ENCODE results near the gene SET. TPM values are rescaled to one million over a fixed set of nuclear protein-coding genes. Genes with fewer than 3 reads are reported as not detected.

SET gene
- total RNA-seq, 1 donor from 2014 or later: 370 TPM

DNA sequence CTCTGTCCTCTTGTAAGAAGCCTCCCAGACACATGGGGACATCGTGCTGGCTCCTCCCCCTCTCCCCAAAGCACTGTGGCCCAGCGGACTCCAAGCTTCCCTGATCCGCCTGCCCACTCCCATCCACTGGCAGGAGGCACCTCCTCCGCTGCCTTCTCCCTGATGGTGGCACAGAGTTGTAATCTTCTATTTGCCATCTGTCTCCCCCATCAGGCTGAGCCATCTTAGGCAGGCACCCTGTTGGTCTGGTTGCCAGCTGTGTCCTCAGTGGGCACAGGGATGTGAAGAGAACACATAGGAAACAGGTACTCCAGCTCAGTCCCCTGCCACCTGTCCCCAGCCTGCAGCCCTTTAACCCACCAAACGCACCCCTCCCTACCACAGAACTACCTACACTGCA lies 40.3 kb downstream of the SET start:
- no peak for DNase-seq (ENCODE audit: low read depth in 2 of 2)

DNA sequence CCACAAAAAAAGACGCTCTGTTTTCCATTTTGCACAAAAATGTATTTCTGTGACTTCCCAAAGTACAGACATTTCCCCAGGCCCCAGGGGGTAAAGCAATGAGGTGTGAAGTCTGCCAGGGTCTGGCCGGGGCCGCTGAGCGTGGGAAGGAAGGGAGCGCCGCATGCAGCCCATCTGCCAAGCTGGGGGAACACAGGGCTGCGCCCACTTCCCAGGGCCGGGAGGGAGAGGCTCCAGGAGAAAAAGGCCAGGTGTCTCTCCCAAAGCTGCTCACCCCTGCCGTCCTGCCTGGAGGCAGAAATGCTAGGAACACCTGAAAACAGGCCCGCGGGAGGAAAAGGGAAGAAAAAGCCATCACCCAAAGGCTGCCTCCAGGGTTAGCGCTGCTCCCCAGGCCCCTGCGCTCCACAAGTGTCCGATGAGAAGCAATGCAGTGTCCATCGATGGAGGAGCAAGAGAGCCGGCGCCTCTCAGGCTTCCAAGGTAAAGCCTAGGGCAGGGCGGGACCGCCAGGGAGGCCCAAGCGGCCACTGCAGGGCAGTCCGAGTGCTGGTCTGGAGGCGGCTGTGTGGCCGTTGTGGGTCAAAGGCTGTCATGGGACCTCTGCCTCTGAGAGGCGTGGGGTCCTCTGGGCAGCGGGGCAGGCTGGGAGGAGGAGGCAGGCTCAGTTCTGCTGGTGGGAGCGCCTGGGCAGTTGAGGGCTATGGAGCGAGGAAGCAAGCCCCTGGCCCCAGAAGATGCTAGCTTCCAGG lies 40.9 kb downstream of the SET start:
- DNase-seq (ENCODE audit: low read depth in 2 of 2): no peak

DNA sequence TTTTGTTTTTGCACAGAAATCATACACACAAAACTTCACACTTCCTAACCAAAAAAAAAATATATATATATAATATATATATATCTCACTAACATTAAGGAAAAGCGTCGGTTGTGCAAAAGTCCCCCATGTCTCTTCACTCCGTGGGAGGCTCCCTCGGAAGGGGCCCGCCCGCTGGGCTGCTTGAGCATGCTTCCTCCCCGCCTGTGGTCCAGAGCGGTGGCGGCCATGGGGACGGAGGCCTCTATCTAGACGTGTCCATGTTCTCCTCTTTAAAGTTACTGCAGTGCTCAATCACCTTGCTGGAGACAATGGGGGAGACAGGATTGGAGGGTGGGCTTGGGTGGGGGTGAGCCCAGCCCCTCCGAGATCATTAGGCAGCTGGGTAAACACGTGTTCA lies 42.1 kb downstream of the SET start:
- DNase-seq (ENCODE audit: low read depth in 2 of 2): no peak

DNA sequence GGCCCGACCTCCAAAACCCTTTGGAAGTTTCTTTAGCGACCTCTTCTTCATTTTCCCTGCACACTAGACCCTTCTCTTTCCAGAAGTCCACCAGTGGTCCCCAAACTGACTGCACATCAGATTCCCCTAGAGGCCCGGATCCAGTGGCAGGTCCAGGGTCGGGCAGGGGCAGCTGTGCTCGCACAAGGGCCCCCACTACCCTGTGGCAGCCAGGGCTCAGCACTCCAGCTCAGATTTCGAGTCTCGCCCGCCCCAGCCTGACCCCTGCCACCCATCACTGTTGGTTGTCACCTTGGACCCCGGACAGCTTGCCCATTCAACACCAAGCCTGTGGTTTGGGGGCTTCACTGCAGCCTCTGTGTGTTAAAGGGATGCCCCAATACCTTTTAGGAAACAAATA lies 42.7 kb downstream of the SET start:
- DNase-seq (ENCODE audit: low read depth in 2 of 2): no peak

DNA sequence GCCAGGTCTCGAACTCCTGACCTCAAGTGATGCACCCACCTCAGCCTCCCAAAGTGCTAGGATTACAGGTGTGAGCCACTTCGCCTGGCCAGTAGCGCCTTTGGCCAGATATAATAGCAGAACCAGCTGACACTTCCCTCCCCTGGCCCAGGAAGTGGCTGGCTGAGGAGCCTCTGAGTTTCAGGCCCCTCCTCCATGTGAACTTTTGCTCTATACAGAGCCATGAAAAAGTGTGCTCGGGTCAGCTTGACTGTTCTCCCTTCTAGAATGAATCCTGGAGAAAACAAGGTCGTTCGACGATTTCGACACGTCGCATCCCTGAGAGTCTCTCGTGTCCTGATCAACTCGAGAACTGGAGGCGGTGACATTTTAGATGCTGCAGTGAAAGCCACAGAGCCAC lies 43.6 kb downstream of the SET start:
- no peak for DNase-seq (ENCODE audit: low read depth in 2 of 2)

DNA sequence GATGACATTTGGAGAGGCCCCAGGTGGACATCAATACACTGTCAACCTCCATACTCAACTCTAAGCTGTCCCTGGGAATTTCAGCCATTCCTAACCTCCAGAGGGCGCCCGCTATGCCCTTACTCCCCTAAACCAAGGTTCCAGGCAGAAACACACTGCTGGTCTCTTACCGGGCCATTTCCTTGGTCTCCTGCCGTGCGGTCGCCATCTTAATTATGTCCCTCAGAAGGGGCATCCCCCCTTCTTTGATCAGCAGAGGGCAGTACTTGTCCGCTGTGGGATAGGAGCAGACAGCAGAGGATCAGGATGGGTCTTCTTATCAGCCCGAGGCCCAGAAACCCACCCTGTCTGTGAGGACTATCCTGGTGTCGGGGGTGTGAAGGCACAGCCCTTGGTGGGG lies 44.2 kb downstream of the SET start:
- peak; percentile 47 to 87 for DNase-seq (ENCODE audit: low read depth in 2 of 2)

GRCh38 chr9:128735373-128735772 lies 46.4 kb downstream of the SET start:
- DNase-seq (ENCODE audit: low read depth in 2 of 2): no peak

DNA sequence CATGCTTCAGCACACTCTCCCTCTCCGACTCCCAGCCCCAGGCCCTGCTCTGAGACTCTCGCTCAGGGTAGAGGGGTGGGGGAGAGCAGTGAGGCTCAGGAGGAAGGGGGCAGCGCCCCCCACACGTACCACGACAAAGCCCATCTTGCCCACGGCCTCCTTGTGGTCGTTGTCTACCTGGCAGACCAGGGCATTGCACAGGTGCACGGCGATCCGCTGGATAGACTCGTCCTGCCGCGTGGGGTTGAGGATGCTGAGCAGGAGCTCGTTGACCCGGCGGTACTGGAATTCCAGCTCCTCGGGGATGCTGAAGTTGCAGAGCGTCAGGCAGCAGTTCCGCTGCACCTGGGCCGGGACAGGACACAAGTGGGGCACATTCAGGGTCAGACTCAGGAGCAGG lies 53.4 kb downstream of the SET start:
- no peak for DNase-seq (ENCODE audit: low read depth in 2 of 2)

DNA sequence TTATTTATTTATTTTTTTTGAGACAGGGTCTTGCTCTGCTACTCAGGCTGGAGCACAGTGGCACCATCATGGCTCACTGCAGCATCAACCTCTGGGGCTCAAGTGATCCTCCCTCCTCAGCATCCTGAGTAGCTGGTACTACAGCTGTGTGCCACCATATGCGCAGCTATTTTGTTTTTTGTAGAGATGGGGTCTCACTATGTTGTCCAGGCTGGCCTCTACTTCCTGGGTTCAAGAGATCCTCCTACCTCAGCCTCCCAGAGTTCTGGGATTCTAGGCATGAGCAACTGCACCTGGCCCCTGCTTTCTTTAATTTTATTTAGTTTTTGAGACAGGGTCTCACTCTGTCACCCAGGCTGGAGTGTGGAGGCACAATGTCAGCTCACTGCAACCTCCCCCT lies 54.4 kb downstream of the SET start:
- no peak for DNase-seq (ENCODE audit: low read depth in 2 of 2)

Other genes with a start within 250 kb of the SET start
- 23.4 and 24.8 TPM in 2 replicates for gene ODF2, start 233.2 kb upstream of the SET start, total RNA-seq
- 10.0 and 15.7 TPM in 2 replicates for gene GLE1, start 184.5 kb upstream of the SET start, total RNA-seq
- 472 TPM in 2 replicates for gene SPTAN1, start 136.6 kb upstream of the SET start, total RNA-seq
- 54.9 and 65.9 TPM in 2 replicates for gene DYNC2I2, start 32.4 kb upstream of the SET start, total RNA-seq
- gene PKN3, start 13.3 kb downstream of the SET start, total RNA-seq: 10.2 and 12.1 TPM in 2 replicates
- gene ZDHHC12, start 34.9 kb downstream of the SET start, total RNA-seq: 46.1 and 55.5 TPM in 2 replicates
- gene ZER1, start 82.7 kb downstream of the SET start, total RNA-seq: 10.4 and 19.8 TPM in 2 replicates
- 9.6 and 16.7 TPM in 2 replicates for gene TBC1D13, start 98.0 kb downstream of the SET start, total RNA-seq
- 24.6 and 29.5 TPM in 2 replicates for gene ENDOG, start 129.3 kb downstream of the SET start, total RNA-seq
- 10.3 and 18.1 TPM in 2 replicates for gene SPOUT1, start 140.6 kb downstream of the SET start, total RNA-seq
- 4.7 and 5.4 TPM in 2 replicates for gene KYAT1, start 192.7 kb downstream of the SET start, total RNA-seq
- gene LRRC8A, start 192.9 kb downstream of the SET start, total RNA-seq: 68.8 and 117 TPM in 2 replicates
- 0.26 TPM in 1 of 2 replicates, not detected in the other for gene PHYHD1, start 231.8 kb downstream of the SET start, total RNA-seq